Measurements from ENCODE around the gene CCR2. TPM values are rescaled to one million over a fixed set of nuclear protein-coding genes. Genes with fewer than 3 reads are reported as not detected.

Gene CCR2
- total and polyA plus RNA-seq, 2 of the 4 experiments (the other 2 are of a cell fraction), result not detected

GRCh38 chr3:46399557-46399956 lies 45.6 kb downstream of the CCR2 start:
- H3K36me3 ChIP-seq (ENCODE audit: control insufficient read depth, insufficient read depth, low read length), result no peaks in the 10 kb centered on the region
- POLR2A ChIA-PET (ENCODE audit: unreplicated experiment), result no interaction called here
- no peak overlapping the region for H3K4me2 ChIP-seq (ENCODE audit: low read depth, low read length)
- no peaks in the 10 kb centered on the region for H4K20me1 ChIP-seq (ENCODE audit: insufficient read depth, low read length)
- H2AFZ ChIP-seq (replicated peaks; ENCODE audit: low read length, poor library complexity), result no peak overlapping the region
- no peak overlapping the region for H3K14ac ChIP-seq (replicated peaks; ENCODE audit: low read depth, low read length)
- no peak overlapping the region for H3K9ac ChIP-seq (ENCODE audit: low read depth, low read length)
- intact Hi-C loops (cut with micrococcal nuclease) (no loop called here), dilution Hi-C loops (cut with HindIII; ENCODE audit: low sequenced_read_pairs, unreplicated experiment) (no loop called here), in situ Hi-C loops (cut with MboI; ENCODE audit: low sequenced_read_pairs) (no loop called here)
- H2BK20ac ChIP-seq (ENCODE audit: low read depth, low read length), result no peak overlapping the region
- H4K5ac ChIP-seq (ENCODE audit: low read depth, low read length), result no peak overlapping the region
- CTCF ChIA-PET, result interaction anchor here (0.6 to 1.3 kb wide), 3 partner anchors 10 to 133 kb away, joined by 3 to 4 read pairs (median 4); no protein-coding TSS in a partner anchor
- H3K56ac ChIP-seq (ENCODE audit: extremely low read depth, insufficient read depth, low read length), result no peak overlapping the region
- H3K79me1 ChIP-seq (ENCODE audit: low read depth in 1 of 2, low read length in 2 of 2), result no peaks in the 10 kb centered on the region
- no peaks in the 10 kb centered on the region for H3K9me3 ChIP-seq (ENCODE audit: control insufficient read depth, insufficient read depth, low read length)
- H2BK15ac ChIP-seq (ENCODE audit: low read depth, low read length), result no peak overlapping the region
- no peak overlapping the region for H2AK9ac ChIP-seq (replicated peaks; ENCODE audit: low read depth, low read length, poor library complexity)
- no peak overlapping the region for H2BK120ac ChIP-seq (ENCODE audit: low read depth, low read length)
- H2BK5ac ChIP-seq (ENCODE audit: low read depth, low read length, poor library complexity, severe bottlenecking), result no peak overlapping the region
- no peak overlapping the region for H3K18ac ChIP-seq (ENCODE audit: low read depth, low read length)
- TF ChIP-seq BHLHE40 (IDR thresholded peaks at IDR 0.05; ENCODE audit: low read depth, low read length) (no peak), RFX5 (IDR thresholded peaks at IDR 0.05; ENCODE audit: low read depth, low read length) (no peak), NFE2L2 (IDR thresholded peaks at IDR 0.05; ENCODE audit: low read depth, low read length) (no peak), CHD1 (IDR thresholded peaks at IDR 0.05; ENCODE audit: low read depth, low read length) (no peak)
- H4K91ac ChIP-seq (ENCODE audit: insufficient read depth, low read depth, low read length), result no peak overlapping the region
- ATAC-seq (ENCODE audit: low read depth), result no peak
- WGBS, 2 experiments (ENCODE audit: extremely low coverage in 2 of 2, insufficient read length in 1 of 2), result 75 to 100% methylated on average over 1 of the region's 2 CpGs
- H3K27me3 ChIP-seq (ENCODE audit: control insufficient read depth, insufficient read depth, low read length), result no peaks in the 10 kb centered on the region; the same call in 1 of the 2 replicates
- no peak overlapping the region for H4K8ac ChIP-seq (ENCODE audit: low read depth in 2 of 2, low read length in 2 of 2)
- no peak overlapping the region for H3K4ac ChIP-seq (ENCODE audit: low read depth, low read length)
- no peak overlapping the region for H3K23ac ChIP-seq (ENCODE audit: low read depth, low read length)
- no peak overlapping the region for H3K27ac ChIP-seq (ENCODE audit: insufficient read depth, low read length)
- peak; percentile 23 for DNase-seq
- H3K9me1 ChIP-seq (ENCODE audit: insufficient read depth, low read length), result no peaks in the 10 kb centered on the region; the same call in 1 of the 2 replicates
- no TSS peak for BruUV-seq (replicated peaks)
- H3K4me1 ChIP-seq (ENCODE audit: control insufficient read depth, insufficient read depth, low read length), result peaks cover 7% of the 10 kb centered on the region
- H3K4me3 ChIP-seq (ENCODE audit: insufficient read depth, low read depth, low read length), result no peak overlapping the region
- no peak overlapping the region for H2AK5ac ChIP-seq (ENCODE audit: low read depth, low read length)
